Urothelium cell line (cell line): ENCODE measurements around the gene PDP2.
A peak's percentile ranks its signal among the peaks of the same experiment; 100 is the strongest.

Experiments
- DNase-seq: peaks from one replicate; pipeline ENCODE4 v3.0.0; 2011; ENCODE audit warnings: low spot score, mixed read lengths
- FAIRE-seq: peaks from 2 replicates; lab custom pipeline; 2011; peaks lifted over from hg19 to GRCh38; lab: Jason Lieb, UNC

Gene PDP2

DNA sequence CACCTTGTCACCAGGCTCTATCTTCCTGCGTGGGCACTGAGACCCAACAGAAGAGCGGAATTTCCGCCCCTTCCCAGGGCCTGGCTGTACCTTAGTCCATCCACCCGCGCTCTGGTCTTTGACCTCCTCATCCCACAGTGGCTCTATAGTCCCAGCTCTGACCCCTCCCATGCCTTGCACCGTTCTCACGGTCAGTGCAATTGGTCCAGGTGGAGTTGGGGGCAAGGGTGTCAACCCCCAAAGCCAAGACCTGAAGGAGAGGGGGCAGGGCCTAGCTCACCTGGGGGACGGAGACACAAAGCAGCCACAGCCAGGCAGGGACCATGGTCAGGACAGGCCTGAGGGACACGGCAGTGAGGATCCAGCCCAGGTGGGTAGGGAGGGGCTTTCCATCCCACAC, 37.4 kb downstream of the PDP2 start:
- FAIRE-seq (no peak), DNase-seq (no peak)

DNA sequence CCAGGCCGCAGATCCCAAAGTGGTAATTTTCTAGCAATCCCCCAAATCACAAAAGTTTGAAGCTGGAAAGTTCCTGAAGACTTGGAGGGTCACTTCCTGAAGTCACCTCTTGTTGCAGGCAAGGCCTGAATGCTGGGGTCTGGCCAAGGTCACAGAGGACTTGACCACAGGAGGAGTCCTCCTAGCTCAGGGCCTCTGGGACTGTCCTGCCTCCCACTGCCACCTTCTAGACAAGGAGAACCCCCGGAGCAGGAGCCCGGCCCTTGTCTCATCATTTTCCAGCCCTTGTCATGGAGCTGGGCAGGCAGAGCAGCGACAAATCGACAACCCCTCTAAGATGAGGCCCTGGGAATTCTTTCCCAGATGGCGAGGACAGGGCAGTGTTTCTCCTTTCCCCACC, 38.0 kb downstream of the PDP2 start:
- FAIRE-seq (no peak), DNase-seq (no peak)

DNA sequence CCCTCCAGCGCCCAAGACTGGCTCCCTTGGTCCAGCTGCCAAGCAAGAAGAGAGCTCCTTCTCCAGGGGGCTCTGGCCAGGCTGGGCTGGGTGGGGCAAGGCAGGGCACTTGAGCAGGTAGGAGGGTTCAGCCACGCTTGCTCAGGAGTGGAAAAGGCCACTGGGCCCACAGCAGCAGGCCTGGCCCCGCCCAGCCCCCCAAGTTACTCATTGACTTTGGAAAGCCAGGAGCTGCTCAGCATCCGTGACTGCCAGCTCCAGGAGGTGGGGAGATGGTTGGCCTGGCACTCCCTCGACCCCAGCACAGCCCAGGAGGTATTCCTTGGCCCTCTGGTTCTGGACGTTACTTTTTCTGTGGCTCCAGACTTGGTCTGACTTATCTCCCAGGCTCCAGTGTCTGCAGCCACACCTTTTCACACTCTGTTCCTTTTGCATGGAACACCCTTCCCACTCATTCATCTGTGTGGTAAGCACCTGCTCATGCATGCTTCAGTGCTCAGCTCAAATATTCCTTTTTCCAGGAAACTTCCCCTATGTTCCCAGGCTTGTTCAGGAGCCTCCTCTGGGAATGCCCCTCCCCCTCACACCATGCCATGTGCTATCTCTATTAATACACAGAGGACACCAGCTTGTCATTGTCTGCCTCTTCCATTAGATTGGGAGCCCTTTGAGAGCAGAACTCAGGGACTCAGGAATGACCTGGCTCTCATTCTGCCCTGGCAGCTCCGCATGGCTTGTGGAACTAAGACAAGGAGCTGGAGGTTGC, 38.7 kb downstream of the PDP2 start, which contains the start of gene CDH16:
TSS of gene CDH16 (minus strand) at position 83 of the 766 bp plus-strand sequence. CDS start 820 bp downstream, outside the sequence.
- DNase-seq (no peak), FAIRE-seq (no peak)

DNA sequence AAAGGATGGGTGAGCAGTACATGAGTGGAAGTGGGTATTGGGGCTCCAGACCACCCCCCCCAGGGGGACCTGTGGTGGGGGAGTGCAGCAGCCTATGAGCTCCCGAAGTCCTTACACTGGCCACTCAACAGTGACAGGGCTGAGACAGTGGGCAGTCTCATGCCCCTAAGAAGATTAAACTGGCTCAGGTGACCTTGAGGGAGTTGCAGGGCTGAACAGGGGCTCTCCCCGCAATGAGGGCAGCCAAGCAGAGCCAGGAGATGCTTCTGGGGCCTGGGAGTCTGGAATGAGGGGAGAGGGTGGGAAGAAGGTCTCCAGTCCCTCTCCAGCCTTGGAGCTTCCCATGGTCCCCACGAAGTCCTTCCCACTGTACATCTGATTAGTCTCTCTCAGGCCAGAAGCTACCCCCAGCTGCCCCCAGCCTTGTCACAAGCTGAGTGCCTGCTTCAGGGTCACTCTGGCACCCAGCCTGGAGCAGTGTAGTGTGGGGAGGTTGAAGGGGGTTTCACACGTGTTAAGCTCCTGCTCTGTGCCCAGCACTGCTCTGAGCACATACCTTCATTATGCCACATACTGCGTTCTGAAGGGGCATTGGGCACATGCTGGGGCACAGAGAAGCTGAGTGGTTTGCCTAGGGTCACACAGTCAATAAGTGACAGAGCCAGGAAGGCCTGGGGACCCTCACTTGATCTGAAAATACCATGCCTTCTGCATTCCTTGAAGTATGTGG, 39.4 kb downstream of the PDP2 start:
- DNase-seq (no peak), FAIRE-seq (no peak)

DNA sequence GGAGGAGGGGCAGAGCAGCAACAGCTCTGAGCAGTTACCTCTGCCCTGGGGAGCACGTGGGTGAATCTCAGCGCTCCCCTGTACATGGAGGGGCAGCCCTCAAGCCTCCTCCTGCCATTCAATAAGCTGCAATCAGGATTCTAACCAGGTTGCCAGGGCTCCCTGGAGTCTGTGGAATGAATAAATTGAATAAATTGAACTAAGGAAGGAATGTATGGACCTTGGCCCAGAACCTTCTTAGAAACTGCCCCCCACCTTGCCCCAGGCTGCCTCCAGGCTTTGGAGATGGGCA, 39.9 kb downstream of the PDP2 start:
- DNase-seq: no peak
- FAIRE-seq: no peak

DNA sequence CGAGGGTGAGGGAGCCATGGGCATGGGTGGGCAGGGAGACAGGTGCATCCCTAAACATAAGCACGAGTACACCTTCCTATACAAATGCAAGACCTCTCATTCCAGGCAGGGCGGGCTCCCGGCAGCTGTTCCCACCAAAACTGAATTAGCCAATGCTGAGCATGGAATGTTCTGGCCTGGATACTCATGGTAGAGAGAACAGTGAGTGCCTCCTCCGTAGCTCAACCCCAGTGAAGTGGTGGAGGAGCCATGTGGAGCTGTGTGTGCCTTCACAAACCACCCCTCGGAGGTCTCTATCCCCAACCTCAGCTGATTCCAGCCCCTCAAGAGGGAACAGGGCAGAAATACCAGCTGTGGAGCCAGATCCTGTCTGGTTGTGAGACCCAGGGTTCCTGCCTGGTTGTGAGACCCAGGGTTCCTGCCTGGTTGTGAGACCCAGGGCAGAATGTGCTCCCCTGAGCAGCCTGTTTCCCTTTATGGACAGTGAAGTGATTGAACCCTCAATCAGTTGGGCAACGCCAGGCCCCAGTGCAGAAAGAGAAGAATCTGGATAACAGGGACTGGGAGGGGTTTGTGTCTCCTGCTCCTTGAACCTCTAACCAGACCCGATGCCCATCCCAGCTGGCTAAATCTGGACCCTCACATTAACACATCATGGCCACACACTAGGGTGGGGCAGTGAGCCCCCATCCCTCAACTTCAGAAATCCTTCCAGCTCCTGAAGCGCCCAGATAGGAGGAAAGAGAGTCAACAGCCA, 40.8 kb downstream of the PDP2 start:
- FAIRE-seq (no peak), DNase-seq (no peak)

DNA sequence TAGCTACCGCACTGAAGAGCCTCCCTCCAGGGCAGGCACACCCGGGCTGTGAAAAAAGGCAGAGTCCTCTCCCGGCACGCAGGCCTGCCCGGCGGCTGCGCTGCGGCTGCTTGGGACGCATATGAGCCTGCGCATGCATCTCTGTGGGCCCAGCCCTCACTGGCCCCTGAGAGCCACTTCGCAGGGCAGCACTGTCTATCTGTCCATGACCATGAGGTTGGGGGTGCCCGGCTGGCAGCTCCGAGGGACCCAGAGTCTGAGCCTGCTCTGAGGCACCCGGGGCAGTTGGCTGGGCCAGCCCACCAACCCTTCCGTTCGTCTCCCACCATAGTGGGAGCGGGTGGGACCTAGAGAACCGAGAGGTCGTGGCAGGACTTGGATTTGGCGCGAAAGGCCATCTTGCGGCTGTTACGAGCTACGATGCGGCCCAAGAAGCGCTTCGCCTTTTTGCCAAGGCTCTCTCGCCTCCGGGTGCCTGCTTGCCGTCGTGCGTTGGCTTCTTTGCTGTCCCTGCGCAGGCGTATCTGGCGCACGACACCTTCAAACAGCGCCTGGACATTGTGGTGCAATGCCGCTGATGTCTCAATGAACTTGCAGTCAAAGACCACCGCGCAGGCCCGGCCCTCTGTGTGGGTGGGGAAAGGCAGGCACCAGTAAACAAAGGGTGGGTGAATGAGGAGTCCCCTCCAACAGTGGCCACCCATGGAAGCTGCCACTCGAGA, 41.6 kb downstream of the PDP2 start:
- FAIRE-seq: no peak

DNA sequence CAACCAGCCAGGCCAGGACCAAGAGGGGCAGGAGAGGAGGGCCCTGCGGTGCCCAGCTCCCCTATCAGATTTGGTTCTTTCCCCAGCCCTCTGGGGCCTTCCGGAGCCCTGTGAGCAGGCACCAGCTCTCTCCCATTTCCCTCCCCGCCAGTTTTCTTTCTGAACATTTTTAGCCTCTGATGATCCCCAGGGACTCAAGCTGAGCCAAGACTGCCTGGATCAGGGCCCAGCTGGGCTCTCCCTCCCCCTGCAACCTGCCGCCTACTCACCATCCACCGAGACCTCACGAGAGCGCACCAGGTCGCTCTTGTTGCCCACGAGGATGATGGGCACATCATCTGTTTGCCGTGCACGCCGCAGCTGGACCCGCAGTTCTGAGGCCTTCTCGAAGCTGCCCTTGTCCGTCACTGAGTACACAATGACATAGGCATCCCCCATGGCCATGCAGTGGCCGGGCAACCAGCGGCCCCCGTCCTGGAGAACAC, 43.0 kb downstream of the PDP2 start:
- DNase-seq (peak; percentile 77), FAIRE-seq (peak; percentile 32)

More for the DNA sequence above, 41.6 kb downstream of the PDP2 start:
- DNase-seq: no peak

DNA sequence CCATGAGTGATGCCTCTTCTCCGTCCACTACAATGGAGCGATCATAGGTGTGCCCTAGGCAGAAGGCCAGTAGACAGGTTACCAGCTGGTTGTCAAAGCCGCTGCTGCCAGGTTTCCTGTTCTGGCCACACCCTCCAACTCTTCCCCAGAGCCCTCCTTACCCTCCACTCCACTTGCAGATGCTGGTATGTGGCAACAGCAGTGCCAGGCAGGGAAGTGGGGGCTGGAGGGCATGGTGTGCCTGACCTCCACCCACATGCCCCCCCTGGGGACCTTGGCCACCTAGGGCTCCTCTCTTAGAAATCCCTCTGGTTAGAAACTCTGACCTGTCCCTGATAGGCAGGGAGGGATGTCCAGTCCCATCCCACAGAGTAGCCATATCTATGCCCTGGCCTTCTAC, 43.6 kb downstream of the PDP2 start:
- DNase-seq (no peak), FAIRE-seq (no peak)

DNA sequence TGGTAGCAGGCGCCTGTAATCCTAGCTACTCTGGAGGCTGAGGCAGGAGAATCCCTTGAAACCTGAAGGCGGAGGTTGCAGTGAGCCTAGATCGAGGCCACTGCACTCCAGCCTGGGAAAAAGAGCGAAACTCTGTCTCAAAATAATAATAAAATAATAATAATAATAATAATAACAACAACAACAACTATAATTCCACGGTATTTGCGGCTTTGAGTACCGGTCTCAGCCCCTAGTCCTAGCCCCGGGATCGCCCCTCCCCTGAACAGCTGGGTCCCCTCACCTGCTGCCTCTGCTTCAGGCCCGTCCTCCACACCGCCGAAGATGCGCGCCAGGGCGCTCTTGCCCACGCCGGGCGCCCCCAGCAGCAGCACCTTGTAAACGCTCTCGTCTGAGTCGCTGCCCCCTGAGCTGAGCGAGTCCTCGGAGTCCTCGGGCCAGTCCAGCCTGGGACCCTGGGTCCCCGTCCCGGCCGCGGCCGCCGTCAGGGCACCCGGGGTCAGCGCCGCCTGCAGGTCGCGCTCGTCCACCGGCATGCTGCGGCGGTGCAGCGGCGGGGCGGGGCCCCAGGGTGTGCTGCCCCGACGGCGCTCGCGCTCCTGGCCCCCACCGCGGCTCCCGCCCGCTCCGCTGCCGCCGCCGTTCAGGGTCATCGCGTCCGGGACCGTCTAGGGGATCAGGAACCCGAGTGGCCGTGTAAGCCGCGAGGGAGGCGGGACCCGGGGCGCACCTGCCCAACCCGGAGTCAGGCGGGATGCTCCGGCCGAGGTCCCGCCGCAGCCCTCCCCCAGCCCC, 44.4 kb downstream of the PDP2 start:
- DNase-seq (no peak), FAIRE-seq (no peak)

DNA sequence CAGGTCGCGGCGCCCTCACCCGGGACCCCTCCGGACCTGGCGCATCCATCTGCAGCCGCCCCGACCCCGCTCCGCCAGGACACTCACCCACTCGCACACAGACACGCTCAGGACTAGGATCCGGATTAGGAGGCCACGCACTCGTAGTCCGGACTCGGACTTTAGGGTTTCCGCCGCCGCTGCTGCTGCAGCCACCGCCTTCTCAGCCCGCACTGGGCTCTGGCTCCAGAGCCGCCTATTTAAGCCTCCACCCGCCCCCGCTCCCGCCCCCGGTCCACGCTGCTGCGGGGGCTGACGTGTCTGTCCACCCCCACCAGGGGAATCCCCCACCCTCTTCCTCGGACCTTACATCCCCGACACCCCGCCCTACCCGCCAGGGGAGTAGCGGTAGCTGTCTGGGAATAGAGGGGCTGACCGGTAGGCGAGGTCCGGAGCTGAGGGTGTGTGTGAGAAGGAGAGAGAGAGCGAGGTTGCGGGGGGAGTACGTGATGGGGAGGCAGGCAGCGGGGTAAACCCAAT, 45.1 kb downstream of the PDP2 start, which contains the start of gene RRAD:
TSS of gene RRAD (minus strand) at position 214 of the 519 bp plus-strand sequence. CDS start 356 bp downstream, outside the sequence.
- DNase-seq (no peak), FAIRE-seq (no peak)

DNA sequence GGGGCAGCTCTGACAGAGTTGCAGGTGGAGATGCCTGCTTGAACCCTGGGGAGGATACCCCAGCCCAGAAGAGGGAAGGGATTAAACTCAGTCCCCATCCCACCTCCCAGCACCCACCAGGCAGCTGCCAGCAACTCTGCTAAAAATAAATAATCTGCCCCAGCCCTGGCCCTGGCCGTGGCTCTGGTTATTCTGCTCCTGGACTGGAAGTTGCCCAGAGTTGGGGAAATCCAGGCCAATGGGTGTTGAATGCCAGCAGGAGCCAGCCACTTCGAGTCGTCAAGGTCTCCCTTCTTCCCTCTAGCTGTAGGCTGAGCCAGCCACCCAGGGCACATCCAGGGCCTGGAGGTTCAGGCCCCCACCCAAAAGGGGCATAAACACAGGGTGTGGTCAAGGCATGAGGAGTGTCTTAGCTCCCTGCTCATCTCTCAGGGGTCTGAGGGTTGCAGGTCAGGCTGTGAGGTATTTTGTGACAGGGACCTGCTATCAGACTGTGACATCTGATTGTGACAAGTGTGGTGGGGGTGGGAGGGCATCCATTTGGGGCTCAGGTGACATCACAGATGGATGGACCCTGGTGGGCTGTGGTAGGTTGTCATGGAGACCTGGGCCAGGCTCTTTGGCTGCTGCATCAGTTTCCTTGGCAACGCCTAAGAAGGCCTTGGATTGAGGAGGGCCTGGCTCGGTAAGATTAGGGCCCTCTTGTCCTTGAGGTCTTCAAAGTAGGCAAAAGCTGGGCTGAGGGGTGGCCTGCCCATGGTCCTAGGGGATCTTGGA, 46.0 kb downstream of the PDP2 start:
- no peak for DNase-seq
- FAIRE-seq: no peak

DNA sequence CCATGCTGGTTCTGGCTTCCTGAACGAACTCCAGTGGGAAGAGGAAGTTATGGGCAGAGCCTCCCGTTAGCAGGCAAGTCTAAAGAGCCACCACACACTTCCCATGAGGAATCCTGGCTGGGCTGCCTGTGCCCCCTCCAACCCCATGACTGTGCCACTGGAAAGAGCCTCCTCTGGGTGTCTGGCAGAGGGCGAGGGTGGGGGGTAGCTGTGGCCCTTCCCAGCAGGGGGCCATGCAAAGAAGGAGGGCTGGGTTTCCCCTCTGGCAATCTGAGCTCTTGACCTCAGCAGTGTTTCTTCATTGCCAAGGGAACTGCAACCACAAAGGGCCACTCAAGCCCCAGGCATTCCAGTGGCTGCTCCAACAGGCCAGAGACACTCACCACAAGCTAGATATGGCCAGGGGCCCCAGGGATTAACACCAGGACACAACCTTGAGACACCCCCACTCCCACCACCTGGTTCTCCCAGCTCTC, 46.7 kb downstream of the PDP2 start:
- DNase-seq: peak; percentile 57
- FAIRE-seq: no peak

DNA sequence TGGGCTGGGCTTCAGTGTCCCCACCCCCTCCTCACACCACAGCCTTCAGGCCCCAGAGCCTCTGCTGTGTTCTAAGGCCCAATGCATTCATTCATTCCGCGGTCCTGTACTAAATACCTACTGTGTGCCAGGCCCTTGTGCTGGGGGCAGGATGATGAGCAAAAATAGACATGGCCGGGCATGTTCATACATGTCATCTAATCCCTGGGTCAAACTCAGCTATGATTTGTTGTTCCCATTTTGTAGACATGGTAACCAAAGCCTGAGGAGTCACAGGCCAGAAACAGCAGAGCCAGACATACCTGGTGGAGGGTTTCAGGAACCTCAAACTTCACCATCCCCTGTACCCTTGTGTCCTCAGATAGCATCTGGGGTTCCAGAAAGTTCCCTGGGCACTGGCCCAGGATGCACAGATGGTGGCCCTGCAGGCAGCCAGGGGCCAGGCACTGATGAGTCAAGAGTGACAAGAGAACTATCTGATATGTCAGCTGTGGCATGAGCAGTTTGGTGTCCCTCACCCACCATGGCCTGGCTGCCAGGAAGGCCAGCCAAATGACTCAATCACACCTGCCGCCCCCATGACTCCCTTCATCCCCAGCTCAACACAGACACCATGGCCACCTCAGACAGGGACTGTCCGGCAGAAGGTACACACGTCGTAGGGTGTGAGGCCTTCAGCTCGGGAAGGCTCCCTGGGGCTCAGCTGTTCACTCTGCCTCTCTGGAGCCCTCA, 47.8 kb downstream of the PDP2 start:
- DNase-seq (no peak), FAIRE-seq (peak; percentile 77)

DNA sequence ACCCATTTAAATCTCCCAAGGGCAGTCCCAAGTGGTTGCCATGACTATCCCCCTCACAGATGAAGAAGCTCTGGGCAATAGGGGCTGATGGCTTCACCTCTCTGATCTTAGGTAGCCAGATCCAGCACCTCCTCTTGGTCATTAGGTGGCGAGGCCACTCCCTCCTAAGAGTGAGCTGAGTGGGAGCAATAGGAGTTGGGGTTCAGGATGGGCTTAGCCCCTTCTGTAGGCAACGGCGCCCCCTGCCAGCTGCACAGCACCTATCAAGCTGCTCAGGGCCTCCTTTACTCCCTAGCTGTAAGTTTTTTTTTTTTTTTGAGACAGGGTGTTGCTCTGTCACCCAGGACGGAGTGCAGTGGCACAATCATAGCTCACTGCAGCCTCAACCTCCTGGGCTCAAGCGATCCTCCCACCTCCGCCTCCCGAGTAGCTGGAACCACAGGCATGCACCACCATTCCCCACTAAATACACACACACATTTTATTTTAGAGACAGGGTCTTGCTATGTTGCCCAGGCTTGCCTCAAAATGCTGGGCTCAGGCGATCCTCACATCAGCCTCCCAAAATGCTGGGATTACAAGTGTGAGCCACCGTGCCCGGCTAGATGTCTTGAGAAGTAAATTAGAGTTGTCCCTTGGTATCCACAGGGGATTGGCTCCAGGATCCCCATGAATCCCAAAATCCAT, 48.5 kb downstream of the PDP2 start:
- FAIRE-seq: peak; percentile 23
- no peak for DNase-seq

DNA sequence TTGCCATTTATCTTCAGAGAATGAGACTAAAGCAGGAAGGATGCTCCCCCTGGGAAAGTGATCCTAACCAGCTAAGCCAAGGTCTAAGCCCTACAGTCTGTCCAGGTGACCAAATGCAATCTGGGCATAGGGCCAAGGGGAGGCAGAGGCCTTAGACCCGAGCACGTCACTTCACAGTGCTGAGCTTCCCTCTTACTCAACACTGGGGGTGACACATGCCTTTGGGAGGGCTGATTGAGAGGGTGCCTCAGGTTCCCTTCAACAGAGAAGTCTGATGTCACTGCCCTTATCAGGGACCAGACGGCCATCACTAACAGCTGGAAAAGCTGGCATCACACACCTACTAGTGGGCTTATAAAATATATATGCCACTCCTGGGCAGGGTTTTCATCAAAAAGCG, 49.9 kb downstream of the PDP2 start:
- FAIRE-seq: no peak

DNA sequence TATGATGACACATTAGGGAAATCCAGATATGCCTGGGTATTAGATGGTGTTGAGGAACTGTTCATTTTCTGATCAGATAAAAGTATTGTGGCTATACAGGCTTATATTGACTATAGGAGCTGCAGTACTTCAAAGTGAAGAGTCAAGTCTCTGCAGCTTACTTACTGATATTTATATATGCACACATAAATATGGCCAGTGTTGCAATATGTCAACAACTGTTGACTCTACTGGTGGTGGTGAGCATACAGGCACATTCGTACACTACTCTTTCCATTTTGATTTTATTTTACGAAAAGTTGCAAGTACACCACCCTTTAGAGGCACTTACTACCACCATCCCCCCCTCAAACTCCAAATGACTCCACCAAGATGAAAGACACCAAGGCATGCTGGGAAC, 51.4 kb downstream of the PDP2 start:
- no peak for FAIRE-seq
- DNase-seq: no peak

More for the DNA sequence above, 49.9 kb downstream of the PDP2 start:
- no peak for DNase-seq

DNA sequence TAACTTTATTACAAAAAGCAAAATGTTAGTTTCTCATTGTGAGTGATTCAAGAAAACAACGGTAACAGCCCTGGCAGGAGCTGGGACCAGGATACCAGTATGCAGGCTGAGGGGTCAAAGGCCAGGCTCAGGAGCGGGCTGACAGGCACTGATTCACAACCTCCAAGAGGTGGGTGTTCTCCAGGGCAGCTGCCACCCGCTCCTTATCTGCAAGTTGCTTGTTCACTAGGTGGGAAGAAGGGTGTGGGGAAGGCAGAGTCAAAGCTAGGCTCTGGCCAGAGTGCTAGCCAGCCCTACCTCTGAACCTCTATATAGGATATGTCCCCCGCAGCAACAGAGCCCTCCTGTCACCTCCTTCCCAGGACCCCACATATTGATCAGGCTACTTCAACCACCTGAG, 51.8 kb downstream of the PDP2 start:
- DNase-seq (no peak), FAIRE-seq (no peak)
